Measurements from ENCODE around the gene GSTA3.

DNA sequence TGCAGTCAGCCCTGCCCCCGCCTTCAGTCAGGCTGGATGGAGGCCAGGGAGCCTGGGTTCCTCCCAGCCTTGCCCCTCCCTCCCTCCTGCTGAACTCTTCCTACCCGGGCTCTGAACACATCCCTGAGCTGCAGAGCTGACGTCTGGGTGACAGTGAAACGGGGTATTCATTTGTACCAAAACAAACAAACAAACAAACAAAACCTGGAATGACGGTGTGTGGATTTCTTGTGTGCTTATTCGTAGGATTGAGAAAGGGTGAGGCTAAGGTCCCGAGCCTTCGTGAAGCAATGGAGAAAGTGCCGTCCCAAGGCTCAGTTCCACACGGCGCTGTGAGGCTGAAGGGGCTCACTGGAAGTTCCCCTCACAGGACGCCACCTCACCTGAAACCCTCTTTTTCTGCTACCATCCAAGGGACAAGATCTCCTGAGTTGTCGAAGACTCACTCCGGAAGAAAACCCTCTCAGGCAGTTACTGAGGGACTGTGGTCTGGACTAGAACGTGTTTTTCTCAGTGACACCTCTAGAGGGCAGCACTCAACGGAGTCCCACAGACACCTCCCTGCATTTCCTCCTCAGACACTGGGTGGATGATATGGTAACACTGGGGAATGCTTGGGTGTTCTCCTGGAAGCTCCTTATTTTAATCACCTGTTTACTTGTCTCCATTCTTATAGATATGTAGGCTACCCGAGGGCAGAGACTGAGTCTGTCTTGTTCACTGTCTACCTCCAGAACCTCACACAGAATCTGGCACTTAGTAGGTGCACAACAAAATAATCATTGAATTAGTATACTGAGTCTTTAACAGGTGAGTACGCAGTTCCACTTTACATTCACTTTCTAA is 27.3 kb downstream of the GSTA3 start:
- TF ChIP-seq, protein P1, sequence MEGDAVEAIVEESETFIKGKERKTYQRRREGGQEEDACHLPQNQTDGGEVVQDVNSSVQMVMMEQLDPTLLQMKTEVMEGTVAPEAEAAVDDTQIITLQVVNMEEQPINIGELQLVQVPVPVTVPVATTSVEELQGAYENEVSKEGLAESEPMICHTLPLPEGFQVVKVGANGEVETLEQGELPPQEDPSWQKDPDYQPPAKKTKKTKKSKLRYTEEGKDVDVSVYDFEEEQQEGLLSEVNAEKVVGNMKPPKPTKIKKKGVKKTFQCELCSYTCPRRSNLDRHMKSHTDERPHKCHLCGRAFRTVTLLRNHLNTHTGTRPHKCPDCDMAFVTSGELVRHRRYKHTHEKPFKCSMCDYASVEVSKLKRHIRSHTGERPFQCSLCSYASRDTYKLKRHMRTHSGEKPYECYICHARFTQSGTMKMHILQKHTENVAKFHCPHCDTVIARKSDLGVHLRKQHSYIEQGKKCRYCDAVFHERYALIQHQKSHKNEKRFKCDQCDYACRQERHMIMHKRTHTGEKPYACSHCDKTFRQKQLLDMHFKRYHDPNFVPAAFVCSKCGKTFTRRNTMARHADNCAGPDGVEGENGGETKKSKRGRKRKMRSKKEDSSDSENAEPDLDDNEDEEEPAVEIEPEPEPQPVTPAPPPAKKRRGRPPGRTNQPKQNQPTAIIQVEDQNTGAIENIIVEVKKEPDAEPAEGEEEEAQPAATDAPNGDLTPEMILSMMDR (IDR thresholded peaks at IDR 0.05), result peak; percentile 46 to 76
- TF ChIP-seq POLR2A (IDR thresholded peaks at IDR 0.05), result no peak
